CD4-positive, alpha-beta T cell treated with Interleukin-21 for 1 hour (primary cell): ENCODE data around the gene KLHL29.

ENCODE experiments used
- DNase-seq: peaks from one replicate; pipeline ENCODE4 v3.0.0-alpha.2; 2020

Gene KLHL29

DNA sequence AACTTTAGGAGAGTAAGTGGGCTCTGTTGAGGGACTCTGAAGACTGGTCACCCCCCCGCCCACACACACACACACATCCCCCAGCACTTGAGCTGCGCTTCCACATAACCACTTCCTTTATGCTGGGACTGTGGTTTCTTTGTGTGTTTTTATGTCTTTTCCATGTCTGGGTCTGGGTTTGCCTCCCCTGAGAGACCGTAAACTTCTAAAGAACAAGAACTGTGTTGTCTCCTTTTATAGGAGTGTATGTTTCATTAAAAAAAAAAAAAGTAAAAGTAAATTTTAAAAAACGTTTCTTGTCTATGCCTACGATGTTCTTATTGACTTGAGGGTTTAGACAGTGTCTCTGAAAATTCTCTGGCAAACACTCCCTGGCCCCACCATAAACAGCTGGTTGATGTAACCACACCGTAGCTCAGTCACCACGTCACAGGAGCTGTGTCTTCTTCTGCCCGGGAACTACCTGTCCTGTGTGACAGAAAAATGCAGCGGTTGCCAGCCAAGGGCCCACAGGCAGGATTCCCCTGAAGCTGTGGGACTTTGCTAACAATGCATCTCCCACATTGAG, 68.0 kb downstream of the KLHL29 start:
- DNase-seq = peak; percentile 15

DNA sequence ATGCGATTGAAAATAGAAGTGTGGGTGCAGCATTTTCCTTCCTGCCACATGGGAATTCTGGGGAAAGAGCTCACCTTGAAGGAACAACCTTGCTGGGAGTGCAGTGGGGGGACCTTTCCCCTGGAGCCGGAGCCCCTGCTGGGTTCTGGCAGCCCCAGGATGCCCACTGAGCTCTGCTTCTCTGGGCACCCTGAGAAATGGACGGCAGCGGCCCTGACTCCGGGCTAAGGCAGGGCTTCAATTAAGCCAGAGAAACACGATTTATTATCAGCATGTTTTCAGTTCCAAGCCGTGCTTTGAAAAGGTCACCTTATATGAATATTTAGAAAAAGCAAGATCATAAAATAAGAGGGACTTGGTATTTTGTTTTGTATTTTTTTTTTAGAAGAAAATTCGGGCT, 68.5 kb downstream of the KLHL29 start:
- DNase-seq = no peak

- no peak for DNase-seq
These were observed 69.0 kb downstream of the KLHL29 start for GRCh38 chr2:23453836-23454460.

DNA sequence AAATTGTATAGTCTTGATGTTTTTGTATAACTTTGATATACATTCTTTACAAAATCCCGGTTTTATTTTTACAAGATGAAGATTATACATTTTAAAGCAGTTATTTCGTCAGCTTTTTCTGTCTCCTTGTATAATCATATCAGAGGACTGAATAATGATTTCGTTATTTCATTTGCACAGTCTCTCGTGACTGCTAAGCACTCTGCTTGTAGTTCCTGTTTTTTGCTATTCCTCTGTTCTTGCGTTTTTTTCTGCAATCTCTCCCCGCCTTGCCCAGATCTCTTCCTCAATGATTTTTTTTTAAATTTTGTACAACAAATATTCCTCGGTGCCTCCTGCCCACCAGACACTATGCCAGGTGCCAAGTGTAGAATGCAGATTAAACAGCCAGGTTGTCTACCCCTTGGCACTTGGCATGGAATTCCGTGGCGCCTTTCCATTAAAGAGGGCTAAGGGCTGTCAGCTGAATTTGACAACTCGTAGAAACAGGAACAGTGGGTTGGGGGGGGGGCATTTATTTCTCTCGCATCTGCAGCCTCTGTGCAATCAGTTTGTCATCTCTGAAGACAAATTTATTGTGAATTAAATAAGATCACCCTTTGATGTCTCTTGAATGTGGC, 69.6 kb downstream of the KLHL29 start:
- DNase-seq = no peak

DNA sequence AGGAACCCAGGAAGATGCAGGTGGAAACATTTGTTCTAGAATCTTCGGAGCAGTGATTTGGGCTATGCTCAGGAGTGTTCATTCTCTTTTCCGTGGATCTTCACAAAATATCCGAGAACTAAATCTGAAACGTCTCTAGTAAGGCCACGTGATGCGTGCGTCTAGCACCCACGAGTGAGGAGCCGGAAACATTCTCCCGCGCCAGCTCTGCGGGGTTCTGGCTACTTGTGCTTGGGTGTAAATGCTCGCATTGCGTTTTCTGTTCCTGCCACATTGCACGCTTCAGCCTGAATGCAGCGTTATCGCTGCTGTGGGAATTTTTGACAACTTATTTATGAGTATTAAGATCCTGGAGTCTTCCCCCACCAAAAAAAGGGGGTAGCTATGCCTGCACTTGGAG, 71.4 kb downstream of the KLHL29 start:
- no peak for DNase-seq

DNA sequence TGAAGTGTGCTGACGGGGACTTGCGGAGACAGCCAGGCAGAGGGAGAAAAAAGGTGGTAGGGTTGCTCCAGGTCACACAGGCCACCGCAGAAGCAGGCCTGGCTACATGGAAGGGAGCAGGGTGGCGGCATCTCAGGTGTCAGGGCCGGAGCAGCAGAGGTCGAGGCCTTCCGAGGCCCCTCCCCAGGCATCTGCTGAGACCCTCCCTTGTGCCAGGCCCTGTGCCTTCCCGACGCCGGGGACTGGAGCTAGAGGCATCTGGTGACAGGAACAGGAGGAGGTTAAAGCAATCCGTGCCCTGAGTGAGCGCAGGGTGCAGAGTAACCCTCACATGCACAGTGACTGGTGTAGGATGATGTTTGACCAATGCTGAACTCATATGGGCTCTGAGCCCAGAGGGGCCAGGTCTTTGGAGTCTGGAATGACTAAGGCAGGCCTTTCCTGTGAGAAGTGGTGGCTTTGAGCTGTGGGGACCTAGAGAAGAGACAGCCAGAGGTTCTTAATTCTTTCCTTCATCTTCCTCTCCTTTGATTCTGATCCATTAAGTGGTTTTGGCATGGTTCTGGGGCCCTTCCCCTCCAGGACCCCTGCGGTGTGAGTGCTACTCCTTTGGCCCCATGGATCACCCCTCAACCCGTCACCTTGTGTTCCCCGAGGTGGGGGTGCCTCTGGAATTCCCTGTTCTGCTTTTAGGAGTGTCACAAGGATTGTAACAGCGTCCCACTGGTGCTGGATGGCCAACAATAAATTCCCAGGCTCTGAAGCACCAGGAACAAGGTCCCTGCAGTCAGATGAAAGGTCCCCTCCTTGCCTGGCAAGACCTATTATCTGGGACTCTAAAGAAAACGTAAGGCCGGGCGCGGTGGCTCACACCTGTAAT, 72.1 kb downstream of the KLHL29 start:
- DNase-seq = no peak

DNA sequence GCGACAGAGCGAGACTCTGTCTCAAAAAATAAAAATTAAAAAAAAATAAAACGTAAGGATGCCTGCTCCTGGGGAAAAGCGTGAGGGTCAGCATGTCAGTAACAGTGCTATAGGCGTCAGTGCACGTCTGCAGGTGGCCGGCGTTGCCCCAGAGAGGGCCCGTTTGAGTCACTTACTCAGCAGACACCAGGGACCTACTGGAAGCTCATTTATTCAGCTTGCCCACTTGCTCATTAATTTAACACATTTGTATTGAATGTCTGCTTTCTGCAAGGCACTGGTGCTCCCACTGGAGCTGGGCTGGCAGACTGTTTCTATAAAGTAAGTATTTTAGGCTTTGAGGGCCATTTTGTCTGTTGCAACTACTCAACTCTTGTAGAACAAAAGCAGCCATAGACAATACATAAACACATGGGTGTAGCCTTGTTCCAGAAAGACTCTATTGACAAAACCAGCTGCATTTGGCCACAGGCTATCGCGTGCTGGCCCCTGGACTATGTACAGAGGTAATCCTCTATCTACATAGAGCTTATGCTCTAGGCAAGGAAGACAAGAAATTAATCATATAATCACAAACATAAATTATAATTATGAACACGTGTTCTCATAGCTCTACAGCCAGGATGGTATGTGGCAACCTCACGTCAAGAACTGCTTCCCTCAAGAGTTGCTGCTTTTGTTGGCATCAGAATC, 73.2 kb downstream of the KLHL29 start:
- no peak for DNase-seq

- no peak for DNase-seq
These were observed 74.1 kb downstream of the KLHL29 start for GRCh38 chr2:23459032-23459431.

- DNase-seq = no peak
These were observed 75.2 kb downstream of the KLHL29 start for GRCh38 chr2:23460228-23460627.

DNA sequence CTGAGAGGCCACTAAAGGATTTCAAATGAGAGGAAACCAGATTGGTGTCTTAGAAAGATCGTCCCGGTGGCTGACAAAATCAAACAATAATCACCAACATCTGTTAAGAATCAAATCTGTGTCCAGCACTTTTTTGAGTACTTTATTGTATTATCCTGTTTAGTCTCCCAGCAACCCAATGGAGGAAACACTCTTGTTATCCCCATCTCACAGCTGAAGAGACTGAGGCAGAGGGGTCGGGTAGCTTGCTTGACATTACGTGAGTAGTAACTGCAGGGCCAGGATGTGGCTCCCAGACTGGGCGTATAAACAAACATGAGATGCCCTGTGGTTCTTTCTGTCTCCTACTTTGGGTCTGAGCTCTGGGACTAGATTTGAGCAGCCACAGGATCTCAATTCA, 76.0 kb downstream of the KLHL29 start:
- no peak for DNase-seq

DNA sequence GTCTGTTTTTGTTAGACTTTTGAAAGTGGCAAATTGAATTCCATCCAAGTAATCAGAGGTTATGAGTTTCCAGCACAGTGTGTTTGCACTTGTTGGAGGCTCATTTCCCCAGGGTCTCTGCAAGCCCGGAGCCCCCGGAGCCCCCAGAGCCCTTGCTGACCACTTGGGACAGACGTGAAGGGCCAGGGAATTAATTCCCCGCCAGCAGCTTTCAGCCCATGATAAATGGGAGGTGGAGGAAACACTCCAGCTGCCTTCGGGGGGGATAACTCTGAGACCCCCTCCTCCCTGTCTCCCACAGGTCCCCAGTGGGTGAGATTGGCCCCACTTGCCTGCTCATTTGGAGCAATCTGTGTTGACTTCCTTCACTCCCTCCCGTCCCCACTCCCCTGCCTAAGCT, 79.2 kb downstream of the KLHL29 start:
- DNase-seq = no peak

GRCh38 chr2:23464905-23465537, 80.0 kb downstream of the KLHL29 start:
- no peak for DNase-seq

- no peak for DNase-seq
These were observed 81.0 kb downstream of the KLHL29 start for GRCh38 chr2:23465936-23466335.

DNA sequence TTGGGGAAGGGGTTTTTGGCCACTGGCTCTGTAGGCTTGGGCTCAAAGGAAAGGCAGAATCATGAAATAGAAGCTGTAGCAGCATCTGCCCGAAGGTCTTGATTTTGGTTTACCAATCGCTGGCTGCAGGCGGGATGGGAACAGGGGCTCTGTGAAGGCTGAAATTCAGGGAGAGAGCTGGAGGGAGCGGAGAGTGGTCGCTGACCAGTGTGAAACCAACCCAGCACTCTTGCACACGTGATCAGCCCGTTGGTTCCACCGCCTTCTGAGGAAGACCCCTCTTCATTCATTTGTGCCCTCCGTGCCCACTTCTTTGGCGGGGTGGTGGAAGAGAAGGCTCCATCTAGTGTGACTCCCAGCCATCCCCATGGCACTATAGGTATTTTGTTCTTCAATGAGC, 82.6 kb downstream of the KLHL29 start:
- no peak for DNase-seq

DNA sequence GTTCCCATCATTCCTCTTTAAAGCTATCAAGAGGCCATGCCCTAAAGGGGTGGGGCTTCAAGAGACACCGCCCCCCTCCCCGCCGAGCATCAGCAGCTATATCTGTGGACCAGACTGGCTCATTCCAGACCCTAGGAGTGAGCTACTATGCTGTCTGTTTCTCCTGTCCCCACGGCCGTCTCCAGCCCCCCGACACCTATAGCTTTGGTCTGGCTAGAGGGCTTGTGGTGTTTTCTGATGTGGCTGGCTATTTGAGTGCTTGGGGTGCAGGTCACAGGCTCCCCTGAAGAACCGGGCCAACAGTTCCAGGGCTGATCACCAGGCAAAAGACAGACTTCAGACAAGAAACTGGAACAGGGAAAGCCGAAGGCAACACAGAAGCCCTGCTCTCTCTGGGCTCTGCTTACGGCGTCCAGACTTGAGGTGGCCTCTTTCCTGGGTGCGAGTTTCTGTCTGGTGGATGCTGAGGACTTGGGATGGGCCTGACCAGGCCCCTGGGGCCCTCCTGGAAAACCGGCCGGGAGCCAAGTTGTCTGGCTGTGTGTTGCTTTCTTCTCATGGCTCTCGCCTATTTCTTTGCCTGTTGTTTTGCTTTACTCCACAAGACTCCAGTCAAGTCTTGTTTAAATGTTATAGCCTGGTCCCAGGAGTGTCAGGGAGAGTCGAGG, 83.6 kb downstream of the KLHL29 start:
- DNase-seq = no peak

DNA sequence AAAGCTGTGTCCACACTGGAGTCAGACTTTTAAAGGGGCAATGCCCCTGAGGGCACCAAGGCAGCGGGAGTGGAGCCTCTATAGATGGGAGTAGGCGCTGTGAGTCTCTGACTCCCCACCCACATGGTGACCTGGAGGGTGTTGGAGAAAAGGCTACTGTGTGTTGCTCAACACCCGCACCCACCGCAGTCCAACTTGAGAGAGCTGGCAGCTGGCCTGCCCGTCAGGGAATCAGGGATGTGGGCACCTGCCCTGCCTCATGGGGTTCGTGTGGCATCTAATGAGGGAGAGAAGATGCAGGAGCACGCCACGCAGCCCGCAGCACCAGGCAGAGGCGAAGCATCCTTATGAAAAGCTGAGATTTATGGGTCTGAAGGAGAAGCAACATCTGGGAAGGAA, 84.2 kb downstream of the KLHL29 start:
- no peak for DNase-seq

DNA sequence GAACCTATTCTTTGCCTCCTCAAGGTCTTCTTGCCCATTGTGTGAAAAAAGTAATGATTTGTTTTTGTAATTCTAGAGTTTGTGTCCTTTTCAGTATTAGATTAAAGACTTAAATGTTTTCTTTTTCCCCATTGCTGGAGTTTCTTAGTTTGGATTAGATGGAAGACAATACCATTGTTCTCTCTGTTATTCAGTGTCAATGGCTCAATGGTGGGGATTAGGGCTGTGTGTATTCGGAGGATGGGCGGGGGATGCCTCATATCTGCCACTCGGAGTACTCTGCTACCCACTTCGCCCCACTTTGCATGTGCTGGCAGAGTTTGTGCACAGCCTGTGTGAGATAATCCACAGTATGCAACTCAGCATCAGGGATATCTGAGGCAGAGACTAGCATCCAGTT, 90.1 kb downstream of the KLHL29 start:
- no peak for DNase-seq

DNA sequence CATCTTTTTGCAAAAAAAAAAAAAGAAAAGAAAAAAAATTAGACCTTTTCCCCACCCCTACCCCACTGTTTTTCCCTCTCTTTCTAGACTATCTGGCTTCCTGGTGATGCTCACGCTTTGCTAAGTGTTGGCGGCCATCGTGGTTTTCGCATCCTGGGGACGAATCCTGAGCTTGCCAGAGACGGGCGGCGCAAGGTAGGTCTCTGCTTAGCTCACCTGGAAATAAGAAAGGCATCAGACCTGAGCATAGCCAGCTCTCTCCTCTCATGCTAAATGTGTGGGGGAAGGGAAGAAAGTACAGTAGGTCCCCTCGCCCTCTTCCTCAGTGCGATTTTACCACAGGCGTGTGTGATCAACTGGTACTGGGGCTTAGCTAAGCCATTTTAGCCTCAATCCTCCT, 90.5 kb downstream of the KLHL29 start:
- no peak for DNase-seq

GRCh38 chr2:23476786-23477185, 91.8 kb downstream of the KLHL29 start:
- DNase-seq = no peak

- no peak for DNase-seq
These were observed 92.4 kb downstream of the KLHL29 start for GRCh38 chr2:23477392-23477791.

DNA sequence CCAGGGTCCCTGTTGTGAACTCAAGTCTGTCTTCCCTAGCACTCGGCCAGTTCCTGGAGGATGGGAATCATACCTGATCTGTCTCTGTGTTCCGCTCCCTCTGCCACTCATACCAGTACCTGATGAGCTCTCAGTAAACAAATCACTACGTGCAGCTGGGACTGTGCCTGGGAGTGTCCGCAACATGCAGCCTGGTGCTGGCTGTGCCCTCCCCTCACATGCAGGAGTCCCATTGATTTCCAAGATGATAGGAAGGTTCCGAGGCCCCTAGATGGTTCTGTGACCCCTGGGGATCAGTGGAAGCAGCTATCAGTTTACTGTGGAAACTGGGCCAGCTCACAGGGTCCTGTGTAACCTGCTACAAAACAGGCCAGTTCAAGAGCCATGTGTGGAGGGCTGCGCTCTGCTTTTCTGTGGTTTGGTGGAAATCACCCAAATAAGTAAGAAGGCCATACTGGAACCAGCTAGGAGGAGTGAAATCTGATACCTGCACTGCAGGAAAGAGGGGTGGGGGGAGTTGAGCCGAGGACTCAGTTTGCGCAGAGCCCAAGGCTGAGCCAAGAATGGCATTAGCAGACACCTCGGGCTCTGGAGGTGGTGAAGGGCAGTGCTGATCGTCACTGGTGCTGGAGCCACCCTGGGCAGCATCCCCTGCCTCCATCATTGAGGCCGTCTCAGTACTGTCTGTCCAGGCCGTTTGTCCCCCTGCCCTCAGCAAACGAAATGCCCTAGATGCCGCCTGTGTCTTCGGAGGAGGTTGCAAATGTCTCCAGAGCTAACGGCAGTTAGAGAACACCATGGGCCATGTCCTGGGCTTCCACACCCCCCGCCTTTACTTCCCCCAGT, 93.3 kb downstream of the KLHL29 start:
- DNase-seq = no peak
